Transverse colon (tissue), 4 donors: Measurements from ENCODE around the gene DPP8. TPM values are rescaled to one million over a fixed set of nuclear protein-coding genes. Genes with fewer than 3 reads are reported as not detected.
"Not testable (repeated sequence)": the region's sequence is repeated elsewhere in the genome, so short reads cannot be mapped to it uniquely, and the experiment has no call there.

Source experiments
- DNase-seq: peaks from one replicate; pipeline ENCODE4 v3.0.0-alpha.2; 2019
- H3K27ac ChIP-seq, 4 donors: fragments of 200-600 bp; sonication (generic); 2 replicates each; pipeline ENCODE4 v1.5.1; 2016 to 2018; ENCODE audit warnings: inconsistent platforms in 4 of 4
- H3K27me3 ChIP-seq: fragments of 200-600 bp; sonication (generic); 2 replicates; pipeline ENCODE4 v1.5.1; 2017; ENCODE audit warnings: inconsistent platforms
- H3K36me3 ChIP-seq, 4 donors: fragments of 200-600 bp; sonication (generic); 2 replicates each; pipeline ENCODE4 v1.5.1; 2017 to 2019; ENCODE audit warnings: inconsistent platforms in 4 of 4
- H3K4me1 ChIP-seq, 4 donors: fragments of 200-600 bp; sonication (generic); 2 replicates each; pipeline ENCODE4 v1.5.1; 2017 to 2020; ENCODE audit warnings: inconsistent platforms in 4 of 4
- H3K4me3 ChIP-seq, 4 donors: fragments of 200-600 bp; sonication (generic); 1 replicate in 1 of 4; 2 replicates in 3 of 4; pipeline versions ENCODE4 v1.5.1 to v1.6.1; 2017 to 2019; ENCODE audit warnings: inconsistent platforms in 4 of 4
- H3K9me3 ChIP-seq, 2 donors: fragments of 200-600 bp; sonication (generic); 2 replicates each; pipeline ENCODE4 v1.5.1; 2017 to 2019; ENCODE audit warnings: inconsistent platforms in 2 of 2
- CTCF ChIP-seq, 5 experiments: fragments of 200-600 bp in 3 of 5; fragments of 450-650 bp in 2 of 5; sonication (generic) in 3 of 5; IDR thresholded peaks; 1 replicate in 2 of 5; 2 replicates in 3 of 5; pipeline ENCODE4 v1.5.1; 2016 to 2017; ENCODE audit warnings: antibody characterized with exemption in 5 of 5, inconsistent platforms in 3 of 5, mild to moderate bottlenecking in 2 of 5, moderate library complexity in 1 of 5
- EP300 ChIP-seq: sonication (generic); formaldehyde crosslinking; IDR thresholded peaks from one replicate; pipeline ENCODE4 v1.6.1; 2017; ENCODE audit warnings: antibody characterized with exemption, low read depth
- POLR2A ChIP-seq: fragments of 450-650 bp; IDR thresholded peaks from one replicate; pipeline ENCODE4 v1.6.1; 2016; ENCODE audit warnings: antibody characterized with exemption, mild to moderate bottlenecking, moderate library complexity
- POLR2AphosphoS5 ChIP-seq, 3 donors: sonication (generic); formaldehyde crosslinking; IDR thresholded peaks; one replicate each; pipeline ENCODE4 v1.6.1; 2016; ENCODE audit warnings: antibody characterized with exemption in 3 of 3
- WGBS, 2 donors: methylation state at CpG; one replicate each; pipeline ENCODE4 v1.1.5; 2018; ENCODE audit warnings: low coverage in 1 of 2; 5-methylcytosine and 5-hydroxymethylcytosine counted together
- in situ Hi-C, 4 donors: fragments of 200-750 bp; cut with MboI; loops; one replicate each; pipeline versions ENCODE4 v1.15.0 to v1.15.1; 2017; ENCODE audit warnings: low sequenced_read_pairs in 3 of 4, low pct_ligation_motif_present in 1 of 4, low pct_unique_long_range_greater_than_20kb in 1 of 4
- intact Hi-C: fragments of 100-400 bp; cut with DNase I; formaldehyde crosslinking; loops from one replicate; pipeline ENCODE4 v1.15.1; 2023; ENCODE audit warnings: low total_unique reads
- total RNA-seq, 4 donors: library from RNA; depleted of rRNA; stranded (reverse); fragments of >200 nt; gene quantifications; one replicate each; pipeline ENCODE4 v1.1.0, GENCODE V29; 2016

DPP8 gene
- total RNA-seq, 4 donors from 2014 or later, result 20.2 to 66.5 (median 35.7) TPM

DNA sequence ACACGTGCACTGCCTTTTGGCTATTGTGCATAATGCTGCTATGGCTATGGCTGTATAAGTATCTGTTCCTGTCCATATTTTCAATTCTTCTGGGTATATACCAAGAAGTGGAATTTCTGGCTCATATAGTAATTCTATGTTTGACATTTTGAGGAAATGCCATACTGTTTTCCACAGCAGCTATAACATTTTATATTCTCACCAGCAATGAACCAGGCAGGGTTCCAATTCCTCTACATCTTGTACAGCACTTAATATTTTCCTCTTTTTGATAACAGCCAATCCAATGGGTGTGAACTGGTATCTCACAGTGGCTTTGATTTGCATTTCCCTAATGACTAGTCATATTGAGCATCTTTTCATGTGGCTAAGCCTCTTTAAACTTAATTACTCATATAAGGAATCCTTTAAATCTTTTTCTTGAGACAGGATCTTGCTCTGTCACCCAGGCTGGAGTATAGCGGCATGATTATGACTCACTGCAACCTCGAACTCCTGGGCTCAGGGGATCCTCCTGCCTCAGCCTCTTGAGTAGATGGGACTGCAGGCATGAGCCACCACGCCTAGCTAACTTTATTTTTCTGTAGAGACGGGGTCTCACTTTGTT is 56.6 kb downstream of the DPP8 start:
- Histone ChIP-seq H3K9me3 (no peaks in the 10 kb centered on the region), H3K27me3 (no peaks in the 10 kb centered on the region), H3K27ac (no peak overlapping the region), H3K4me3 (no peak overlapping the region), H3K36me3 (peaks cover 0 to 87% (median 39%) of the 10 kb centered on the region in 4 donors), H3K4me1 (no peaks in the 10 kb centered on the region)
- WGBS, 2 donors, result 75 to 93% methylated on average over 2 to 5 of the region's 5 CpGs
- intact Hi-C loops (no loop called here), in situ Hi-C loops (no loop called here)
- no peak for DNase-seq
- TF ChIP-seq POLR2AphosphoS5 (IDR thresholded peaks at IDR 0.05) (no peak), POLR2A (no peak), EP300 (no peak), CTCF (IDR thresholded peaks at IDR 0.05) (no peak)

DNA sequence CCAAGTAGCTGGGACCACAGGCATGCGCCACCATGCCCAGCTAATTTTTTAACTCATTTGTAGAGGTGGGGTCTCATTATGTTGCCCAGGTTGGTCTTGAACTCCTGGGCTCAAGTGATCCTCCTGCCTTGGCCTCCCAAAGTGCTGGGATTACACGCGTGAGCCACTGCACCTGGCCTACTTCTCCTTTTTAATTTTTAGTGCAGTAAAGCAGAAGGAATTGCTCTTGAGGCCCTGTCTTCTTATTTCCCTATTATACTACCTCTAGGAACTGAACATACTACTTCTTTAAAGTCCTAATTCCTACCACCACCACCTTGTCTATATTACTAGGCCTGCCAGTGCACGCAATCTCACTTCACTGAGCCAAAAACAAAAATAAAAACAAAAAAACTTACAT is 62.2 kb downstream of the DPP8 start:
- H3K4me3 ChIP-seq, H3K9me3 ChIP-seq, H3K27ac ChIP-seq, H3K27me3 ChIP-seq, H3K4me1 ChIP-seq, DNase-seq, intact Hi-C loops, in situ Hi-C loops: not testable (repeated sequence)
- 96 to 100% methylated on average over 2 to 4 of the region's 4 CpGs for WGBS, 2 donors
- peaks cover 0 to 82% (median 41%) of the 10 kb centered on the region in 4 donors for H3K36me3 ChIP-seq

DNA sequence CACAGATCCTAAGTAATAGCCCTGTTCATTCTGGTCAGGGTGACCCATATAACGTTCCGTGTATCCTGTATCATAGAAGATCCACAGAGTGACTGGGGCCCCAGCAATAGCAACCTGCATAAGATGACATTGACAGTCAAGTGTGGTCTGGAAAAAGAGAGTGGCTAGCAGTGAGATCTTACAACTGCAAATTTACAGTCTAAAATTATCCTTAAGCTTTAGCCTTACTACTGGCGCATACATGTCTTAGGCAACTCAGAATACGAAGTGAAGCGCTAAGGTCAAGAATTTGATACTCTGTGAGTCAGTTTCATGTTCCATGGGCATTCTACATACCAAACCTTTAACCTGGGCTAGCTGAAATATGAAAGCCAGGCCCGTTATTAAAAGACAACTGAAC is 65.5 kb downstream of the DPP8 start:
- TF ChIP-seq POLR2AphosphoS5 (IDR thresholded peaks at IDR 0.05) (no peak), EP300 (no peak), CTCF (IDR thresholded peaks at IDR 0.05) (no peak), POLR2A (no peak)
- in situ Hi-C loops, result no loop called here
- H3K27me3 ChIP-seq, result no peaks in the 10 kb centered on the region
- H3K27ac ChIP-seq, result no peak overlapping the region
- 95 to 99% methylated on average over 6 of the region's 6 CpGs for WGBS, 2 donors
- intact Hi-C loops, result no loop called here
- DNase-seq, result no peak
- H3K4me1 ChIP-seq, result no peaks in the 10 kb centered on the region
- no peaks in the 10 kb centered on the region for H3K9me3 ChIP-seq
- H3K36me3 ChIP-seq, result peaks cover 0 to 79% (median 35%) of the 10 kb centered on the region in 4 donors
- no peak overlapping the region for H3K4me3 ChIP-seq

GRCh38 chr15:65450556-65450955 is 66.9 kb downstream of the DPP8 start:
- H3K27ac ChIP-seq, result no peak overlapping the region
- H3K9me3 ChIP-seq, result no peaks in the 10 kb centered on the region
- H3K36me3 ChIP-seq, result peaks cover 0 to 77% (median 38%) of the 10 kb centered on the region in 4 donors
- H3K27me3 ChIP-seq, result no peaks in the 10 kb centered on the region
- no peaks in the 10 kb centered on the region for H3K4me1 ChIP-seq
- in situ Hi-C loops, result no loop called here
- no peak for TF ChIP-seq CTCF (IDR thresholded peaks at IDR 0.05)
- TF ChIP-seq POLR2A, result no peak
- no peak for TF ChIP-seq POLR2AphosphoS5 (IDR thresholded peaks at IDR 0.05)
- TF ChIP-seq EP300, result no peak
- H3K4me3 ChIP-seq, result no peak overlapping the region
- intact Hi-C loops, result no loop called here
- DNase-seq, result no peak

DNA sequence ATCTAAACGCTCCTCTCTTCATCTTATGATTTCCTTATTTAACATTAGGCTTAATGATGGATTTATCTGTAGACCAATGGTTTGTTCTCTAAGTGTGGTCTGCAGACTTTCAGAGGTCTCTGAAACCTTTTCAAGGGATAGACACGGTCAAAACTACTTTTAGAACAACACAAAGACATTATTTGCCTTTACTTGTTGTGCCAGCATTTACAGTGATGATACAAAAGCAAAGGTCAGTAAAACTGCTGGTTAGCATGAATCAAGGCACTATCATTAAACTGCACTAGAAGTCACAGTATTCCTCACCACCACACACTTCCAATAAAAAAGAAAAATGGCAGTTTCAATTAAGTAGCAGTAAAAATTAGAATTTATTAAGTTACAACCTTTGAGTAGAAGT is 70.3 kb downstream of the DPP8 start:
- TF ChIP-seq POLR2A (no peak), POLR2AphosphoS5 (IDR thresholded peaks at IDR 0.05) (no peak), CTCF (IDR thresholded peaks at IDR 0.05) (no peak)
- in situ Hi-C loops (no loop called here), intact Hi-C loops (no loop called here)
- Histone ChIP-seq H3K36me3 (peaks cover 0 to 63% (median 25%) of the 10 kb centered on the region in 4 donors), H3K27me3 (no peaks in the 10 kb centered on the region), H3K4me1 (no peaks in the 10 kb centered on the region), H3K9me3 (no peaks in the 10 kb centered on the region), H3K4me3 (no peak overlapping the region), H3K27ac (no peak overlapping the region)
- DNase-seq, result no peak
- 84 to 87% methylated on average over 2 of the region's 2 CpGs for WGBS, 2 donors
